Mucosa of stomach (tissue), 1 donor: ENCODE measurements around the gene IVD.
"Not testable (repeated sequence)": the region's sequence is repeated elsewhere in the genome, so short reads cannot be mapped to it uniquely, and the experiment has no call there.

ENCODE experiments used
- H3K27me3 ChIP-seq: one replicate; pipeline ENCODE4 v1.7.0; 2013; ENCODE audit warnings: mild to moderate bottlenecking, low read length; ENCODE audit not compliant: control insufficient read depth, insufficient read depth
- H3K36me3 ChIP-seq: one replicate; pipeline ENCODE4 v1.7.0; 2013; ENCODE audit warnings: low read length; ENCODE audit not compliant: control insufficient read depth, insufficient read depth
- H3K4me1 ChIP-seq: one replicate; pipeline ENCODE4 v1.7.0; 2013; ENCODE audit warnings: mild to moderate bottlenecking, low read length; ENCODE audit not compliant: control insufficient read depth, insufficient read depth
- H3K4me3 ChIP-seq: one replicate; pipeline ENCODE4 v1.7.0; 2013; ENCODE audit warnings: low read length
- H3K9ac ChIP-seq: one replicate; pipeline ENCODE4 v1.7.0; 2013; ENCODE audit warnings: mild to moderate bottlenecking, low read length, moderate library complexity
- H3K9me3 ChIP-seq: one replicate; pipeline ENCODE4 v1.7.0; 2013; ENCODE audit warnings: mild to moderate bottlenecking, low read length, moderate library complexity; ENCODE audit not compliant: control insufficient read depth
- donor health status: Pancreatic carcinoma.

Gene IVD

DNA sequence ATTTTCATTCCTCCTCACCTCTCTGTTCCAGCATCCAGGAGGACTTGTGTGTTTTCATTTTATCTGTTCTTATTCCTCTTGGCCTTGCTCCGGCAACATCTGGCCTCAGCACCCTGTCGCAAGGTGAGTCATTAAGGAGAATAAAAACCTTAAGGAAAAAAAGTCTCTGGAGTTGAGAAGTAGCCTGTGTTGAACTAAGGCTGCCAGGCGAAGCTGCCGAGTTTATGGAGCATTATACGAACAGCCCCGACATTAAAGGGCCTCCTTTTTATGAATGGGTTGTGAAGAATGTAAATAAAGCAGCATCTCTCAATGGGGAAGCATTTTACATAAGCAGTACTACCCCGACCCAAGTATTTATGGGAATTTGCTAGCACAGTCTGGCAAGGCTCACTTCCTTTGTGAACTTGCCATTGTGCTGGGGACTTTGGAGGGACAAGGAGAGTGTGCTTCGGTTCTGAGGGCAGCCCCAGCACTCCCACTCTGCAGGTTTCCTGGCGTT, 39.9 kb downstream of the IVD start:
- H3K9ac ChIP-seq = no peak overlapping the region
- no peaks in the 10 kb centered on the region for H3K9me3 ChIP-seq
- peaks cover 13% of the 10 kb centered on the region for H3K4me1 ChIP-seq
- H3K4me3 ChIP-seq = no peak overlapping the region
- no peaks in the 10 kb centered on the region for H3K27me3 ChIP-seq
- no peaks in the 10 kb centered on the region for H3K36me3 ChIP-seq

DNA sequence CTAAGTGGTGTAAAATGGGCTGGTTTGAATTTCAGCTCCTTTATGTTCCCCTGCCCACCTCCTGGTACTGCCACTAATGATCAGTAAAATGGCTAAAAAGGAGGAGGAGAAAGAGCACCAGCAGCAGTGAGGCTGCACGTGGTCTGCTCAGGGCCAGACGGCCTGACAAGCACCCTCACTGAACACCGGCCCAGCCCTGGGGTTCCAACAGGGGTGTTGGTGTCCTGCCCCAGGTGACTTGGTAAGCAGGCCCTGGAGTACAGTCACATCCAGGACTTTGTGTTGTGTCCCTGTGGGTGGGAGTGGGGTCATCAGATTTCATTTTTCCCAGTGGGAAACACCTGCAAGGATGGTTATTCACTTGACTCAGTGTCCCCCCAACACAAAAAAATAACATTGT, 40.5 kb downstream of the IVD start:
- Histone ChIP-seq H3K9me3 (no peaks in the 10 kb centered on the region), H3K36me3 (no peaks in the 10 kb centered on the region), H3K4me1 (peaks cover 13% of the 10 kb centered on the region), H3K9ac (no peak overlapping the region), H3K4me3 (no peak overlapping the region), H3K27me3 (no peaks in the 10 kb centered on the region)

DNA sequence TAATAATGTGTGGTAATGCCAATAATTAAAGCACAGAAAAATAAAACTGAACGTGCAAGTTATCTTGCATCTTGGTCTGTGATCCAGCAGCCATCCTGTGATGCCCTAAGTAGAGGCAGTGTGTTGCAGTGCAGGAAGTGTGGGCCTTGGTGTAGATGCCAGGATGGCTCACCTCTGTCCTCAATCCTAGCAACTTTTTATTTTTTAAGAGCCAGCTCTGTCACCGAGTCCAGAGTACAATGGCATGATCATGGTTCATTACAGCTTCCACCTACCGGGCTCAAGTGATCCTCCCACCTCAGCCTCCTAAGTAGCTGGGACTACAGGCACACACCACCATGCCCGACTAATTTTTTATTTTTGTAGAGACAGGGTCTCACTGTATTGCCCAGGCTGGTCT, 42.8 kb downstream of the IVD start:
- H3K4me1 ChIP-seq = peaks cover 6% of the 10 kb centered on the region
- no peaks in the 10 kb centered on the region for H3K27me3 ChIP-seq
- H3K4me3 ChIP-seq = no peak overlapping the region
- no peaks in the 10 kb centered on the region for H3K9me3 ChIP-seq
- H3K9ac ChIP-seq = no peak overlapping the region
- H3K36me3 ChIP-seq = no peaks in the 10 kb centered on the region

DNA sequence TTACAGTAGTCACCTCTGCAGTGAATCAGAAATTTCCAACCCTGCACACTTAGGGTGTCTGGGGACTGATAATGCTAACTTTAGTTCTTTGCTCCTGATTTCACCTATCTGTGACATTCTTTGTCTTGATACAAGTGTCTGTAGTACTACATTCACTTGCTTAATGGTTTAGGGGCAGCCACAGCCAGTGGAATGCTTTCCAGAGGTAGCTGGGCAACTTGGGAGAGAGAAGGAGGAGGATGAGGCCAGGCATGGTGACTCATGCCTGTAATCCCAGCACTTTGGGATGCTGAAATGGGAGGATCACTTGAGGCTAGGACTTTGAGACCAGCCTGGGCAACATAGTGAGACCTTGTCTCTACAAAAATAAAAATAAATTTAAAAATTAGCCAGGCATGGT, 43.7 kb downstream of the IVD start:
- no peak overlapping the region for H3K4me3 ChIP-seq
- no peak overlapping the region for H3K9ac ChIP-seq
- H3K9me3 ChIP-seq = no peaks in the 10 kb centered on the region
- H3K27me3 ChIP-seq = no peaks in the 10 kb centered on the region
- peaks cover 12% of the 10 kb centered on the region for H3K4me1 ChIP-seq
- H3K36me3 ChIP-seq = no peaks in the 10 kb centered on the region

DNA sequence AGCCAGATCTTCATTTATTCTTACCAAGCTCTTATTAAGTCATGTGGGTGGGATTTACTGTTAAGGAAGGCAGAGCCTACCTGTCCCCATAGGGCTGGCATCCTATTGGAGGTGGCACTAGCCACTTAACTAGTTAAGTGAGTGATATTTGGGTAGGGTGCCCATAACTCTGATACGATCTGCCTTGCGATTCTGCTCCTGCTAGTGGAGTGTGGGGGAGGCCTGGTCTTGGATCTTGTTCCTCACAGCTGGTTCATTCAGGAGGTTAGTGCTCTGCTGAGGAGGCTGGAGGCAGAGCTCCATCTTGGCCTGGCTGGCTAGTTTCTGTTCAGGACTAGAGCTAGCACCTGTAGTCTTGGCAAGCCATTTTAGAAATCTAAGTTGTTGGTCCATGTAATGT, 44.5 kb downstream of the IVD start:
- H3K27me3 ChIP-seq = no peaks in the 10 kb centered on the region
- H3K4me3 ChIP-seq = no peak overlapping the region
- no peak overlapping the region for H3K9ac ChIP-seq
- H3K9me3 ChIP-seq = no peaks in the 10 kb centered on the region
- peaks cover 20% of the 10 kb centered on the region for H3K4me1 ChIP-seq
- no peaks in the 10 kb centered on the region for H3K36me3 ChIP-seq

DNA sequence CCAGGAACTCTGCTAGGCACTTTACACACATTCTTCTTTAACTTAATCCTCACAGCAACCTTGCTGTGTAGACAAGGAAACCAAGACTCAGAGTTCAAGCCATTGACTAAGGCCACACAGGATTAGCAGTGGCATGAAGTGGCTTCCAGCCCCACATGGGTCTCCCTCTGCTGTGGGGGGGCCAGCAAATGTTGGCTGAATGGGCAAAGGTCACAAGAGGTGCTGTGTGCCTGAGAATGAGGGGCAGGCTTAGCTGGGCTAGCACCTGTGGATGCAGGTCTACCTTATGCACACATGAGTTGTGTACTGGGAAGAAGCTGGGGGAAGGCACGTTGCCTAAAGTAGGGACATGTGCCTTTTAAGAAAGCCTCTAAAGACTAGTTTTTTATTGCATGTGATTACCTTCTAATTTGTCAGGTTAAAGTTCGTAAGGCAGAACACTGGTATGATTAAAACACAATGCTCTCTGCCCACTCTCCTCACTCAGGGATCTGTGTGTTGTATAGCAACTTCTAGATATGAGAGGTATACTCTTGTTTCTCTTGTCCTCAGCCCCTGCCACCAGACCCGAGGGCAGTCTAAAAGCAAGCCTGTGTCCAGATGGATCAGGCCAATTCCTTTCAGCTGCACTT, 46.0 kb downstream of the IVD start:
- H3K36me3 ChIP-seq = no peaks in the 10 kb centered on the region
- no peaks in the 10 kb centered on the region for H3K27me3 ChIP-seq
- no peak overlapping the region for H3K4me3 ChIP-seq
- no peak overlapping the region for H3K9ac ChIP-seq
- H3K9me3 ChIP-seq = no peaks in the 10 kb centered on the region
- H3K4me1 ChIP-seq = peaks cover 29% of the 10 kb centered on the region

DNA sequence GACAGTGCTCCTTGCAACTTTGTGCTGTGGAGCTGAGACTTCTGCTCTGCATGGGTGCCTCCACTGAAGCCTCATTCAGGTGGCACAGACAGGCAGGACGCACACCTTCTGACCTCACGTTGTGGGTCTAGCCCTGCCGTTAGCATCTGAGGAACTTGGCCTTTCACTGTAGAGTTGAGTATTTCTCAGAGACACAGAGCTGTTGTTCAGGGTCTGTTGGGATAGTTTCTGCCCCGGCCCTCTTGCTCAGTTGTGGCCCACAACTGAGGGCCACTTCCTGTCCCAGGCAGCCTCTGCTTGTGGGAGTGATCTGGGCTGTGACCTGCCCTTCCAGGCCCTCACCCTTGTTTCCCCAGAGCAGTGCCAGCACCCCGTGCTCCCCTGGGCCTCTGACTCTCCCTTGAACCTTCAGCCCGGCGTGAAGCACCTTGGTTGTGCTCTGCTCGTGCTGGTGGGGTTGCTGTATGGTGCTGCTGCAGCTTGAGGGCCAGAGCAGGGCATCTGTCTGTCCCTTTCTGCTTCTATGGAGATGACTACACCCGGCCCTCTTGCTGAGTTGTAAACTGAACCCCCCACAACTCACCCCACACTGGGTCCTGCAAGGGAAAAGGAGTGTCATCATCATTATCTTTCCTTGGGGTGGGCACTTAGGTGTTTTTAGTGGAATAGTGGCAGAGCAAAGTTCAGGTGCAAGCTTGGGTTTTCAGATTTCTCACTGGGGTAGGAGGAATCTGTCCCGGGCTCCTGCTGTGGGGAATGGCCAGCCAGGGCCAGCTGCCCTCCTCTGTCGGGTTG, 46.9 kb downstream of the IVD start:
- no peaks in the 10 kb centered on the region for H3K36me3 ChIP-seq
- peaks cover 31% of the 10 kb centered on the region for H3K4me1 ChIP-seq
- H3K4me3 ChIP-seq = no peak overlapping the region
- no peaks in the 10 kb centered on the region for H3K9me3 ChIP-seq
- H3K9ac ChIP-seq = no peak overlapping the region
- H3K27me3 ChIP-seq = no peaks in the 10 kb centered on the region

DNA sequence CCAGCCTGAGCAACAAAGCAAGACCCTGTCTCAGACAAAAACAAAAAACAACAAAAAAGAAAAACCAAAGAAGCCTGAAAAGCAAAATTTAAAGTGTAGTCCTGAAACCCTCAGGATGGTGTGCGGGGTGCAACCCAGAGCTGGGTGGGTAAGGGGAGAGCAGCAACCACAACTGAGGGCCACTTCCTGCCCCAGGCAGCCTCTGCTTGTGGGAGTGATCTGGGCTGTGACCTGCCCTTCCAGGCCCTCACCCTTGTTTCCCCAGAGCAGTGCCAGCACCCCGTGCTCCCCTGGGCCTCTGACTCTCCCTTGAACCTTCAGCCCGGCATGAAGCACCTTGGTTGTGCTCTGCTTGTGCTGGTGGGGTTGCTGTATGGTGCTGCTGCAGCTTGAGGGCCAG, 48.3 kb downstream of the IVD start:
- peaks cover 31% of the 10 kb centered on the region for H3K4me1 ChIP-seq
- not testable (repeated sequence) for H3K9me3 ChIP-seq, H3K27me3 ChIP-seq, H3K4me3 ChIP-seq, H3K36me3 ChIP-seq, H3K9ac ChIP-seq

DNA sequence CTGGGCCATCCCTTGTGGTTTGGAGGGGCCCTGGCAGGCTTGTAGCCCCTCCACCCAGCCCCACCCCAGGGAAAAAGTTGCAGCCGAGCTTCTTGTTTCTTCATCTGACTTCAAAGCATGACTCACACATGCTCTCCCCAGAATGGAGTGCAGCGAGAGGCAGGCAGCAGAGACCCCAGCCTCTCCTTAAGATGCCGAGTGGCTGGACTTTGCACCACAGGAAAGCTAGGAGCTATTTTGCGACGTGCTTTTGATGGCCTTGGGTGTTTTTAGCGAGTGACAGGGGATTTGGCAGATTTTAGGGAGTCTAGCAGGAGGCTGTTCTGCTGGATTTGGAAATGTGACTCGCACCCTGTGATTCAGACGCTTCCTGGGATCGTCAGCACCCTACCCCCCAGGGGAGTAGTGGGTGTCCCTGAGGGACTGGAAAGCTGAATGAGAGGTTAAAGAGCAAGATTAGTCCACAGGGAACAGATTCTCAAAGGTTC, 49.4 kb downstream of the IVD start:
- Histone ChIP-seq H3K4me3 (no peak overlapping the region), H3K4me1 (peaks cover 31% of the 10 kb centered on the region), H3K36me3 (no peaks in the 10 kb centered on the region), H3K27me3 (no peaks in the 10 kb centered on the region), H3K9me3 (no peaks in the 10 kb centered on the region), H3K9ac (no peak overlapping the region)

DNA sequence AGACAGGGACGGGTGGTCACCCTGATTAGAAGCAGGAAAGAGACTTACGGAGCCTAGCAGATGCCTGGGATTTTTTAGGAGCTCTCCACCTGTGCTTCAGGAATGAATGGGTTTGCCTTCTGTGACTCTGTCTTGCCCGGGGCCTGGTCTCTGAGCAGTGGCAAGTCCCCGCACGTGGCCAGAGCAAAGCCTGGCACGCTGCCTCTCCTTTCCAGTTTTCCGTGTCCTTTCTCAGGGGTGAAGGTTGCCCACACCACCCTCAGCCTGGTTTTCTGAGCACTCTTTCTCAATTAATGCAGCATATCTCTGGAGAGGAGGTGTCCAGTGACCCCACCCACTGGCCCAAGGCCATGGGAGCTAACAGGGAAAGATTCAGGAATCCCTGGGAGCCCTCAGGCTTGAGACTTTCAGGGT, 50.7 kb downstream of the IVD start:
- Histone ChIP-seq H3K36me3 (no peaks in the 10 kb centered on the region), H3K4me1 (peaks cover 31% of the 10 kb centered on the region), H3K9ac (no peak overlapping the region), H3K4me3 (no peak overlapping the region), H3K27me3 (no peaks in the 10 kb centered on the region), H3K9me3 (no peaks in the 10 kb centered on the region)

DNA sequence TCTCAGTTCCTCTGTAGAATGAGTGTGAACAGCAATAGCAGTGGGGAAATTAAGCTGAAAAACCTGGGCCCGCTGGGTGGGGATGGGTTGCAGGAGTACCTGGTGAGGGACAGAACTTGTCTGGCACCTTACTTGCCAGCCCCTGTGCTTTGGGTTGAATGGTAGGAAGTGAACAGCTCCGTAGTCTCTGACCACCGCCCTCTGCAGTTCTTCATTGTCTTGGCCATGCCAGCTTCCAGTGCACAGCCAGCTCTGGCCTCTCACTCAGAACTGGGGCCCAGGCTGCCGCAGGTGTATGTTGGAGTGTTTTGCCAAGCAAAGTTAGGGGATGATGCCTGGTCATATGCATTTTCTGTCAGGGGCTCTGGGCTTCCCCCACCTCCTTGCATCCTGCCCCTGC, 51.1 kb downstream of the IVD start:
- no peak overlapping the region for H3K4me3 ChIP-seq
- H3K4me1 ChIP-seq = peaks cover 31% of the 10 kb centered on the region
- H3K9ac ChIP-seq = no peak overlapping the region
- no peaks in the 10 kb centered on the region for H3K27me3 ChIP-seq
- no peaks in the 10 kb centered on the region for H3K9me3 ChIP-seq
- H3K36me3 ChIP-seq = no peaks in the 10 kb centered on the region

DNA sequence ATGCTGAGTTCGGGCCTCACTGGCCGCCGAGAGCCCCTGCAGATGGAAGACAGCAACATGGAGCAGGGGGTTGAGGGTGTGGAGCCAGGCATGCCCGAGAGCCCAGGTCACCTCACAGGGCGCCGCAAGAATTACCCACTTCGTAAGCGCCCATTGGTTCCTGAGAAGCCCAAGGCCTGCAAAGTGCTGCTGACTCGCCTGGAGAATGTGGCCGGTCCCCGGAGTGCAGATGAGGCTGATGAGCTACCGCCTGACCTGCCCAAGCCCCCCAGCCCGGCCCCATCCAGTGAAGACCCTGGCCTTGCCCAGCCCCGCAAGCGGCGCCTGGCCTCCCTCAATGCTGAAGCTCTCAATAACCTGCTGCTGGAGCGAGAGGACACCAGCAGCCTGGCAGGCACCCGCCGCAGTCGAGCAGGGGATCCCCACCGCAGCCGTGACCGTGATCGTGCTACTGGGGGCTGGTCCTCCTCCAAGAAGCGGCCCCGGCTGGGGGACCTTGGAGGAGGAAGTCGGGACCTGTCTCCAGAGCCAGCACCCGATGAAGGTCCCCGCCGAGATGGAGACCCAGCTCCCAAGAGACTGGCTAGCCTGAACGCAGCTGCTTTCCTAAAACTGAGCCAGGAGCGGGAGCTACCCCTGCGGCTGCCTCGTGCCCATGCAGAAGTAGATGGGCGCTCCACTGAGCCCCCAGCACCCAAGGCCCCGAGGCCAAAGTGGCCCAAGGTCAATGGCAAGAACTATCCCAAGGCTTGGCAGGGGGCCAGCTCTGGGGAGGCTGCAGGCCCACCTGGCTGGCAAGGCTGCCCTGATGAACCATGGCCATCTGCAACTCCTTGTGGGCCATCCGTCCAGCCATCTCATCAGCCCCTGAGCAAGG, 53.1 kb downstream of the IVD start:
- Histone ChIP-seq H3K9ac (no peak overlapping the region), H3K4me3 (no peak overlapping the region), H3K9me3 (no peaks in the 10 kb centered on the region), H3K4me1 (peaks cover 30% of the 10 kb centered on the region), H3K36me3 (no peaks in the 10 kb centered on the region), H3K27me3 (no peaks in the 10 kb centered on the region)
